Spleen (tissue), 11 donors: ENCODE measurements around the gene SLC25A34. TPM values are rescaled to one million over a fixed set of nuclear protein-coding genes. Genes with fewer than 3 reads are reported as not detected.
A peak's percentile ranks its signal among the peaks of the same experiment; 100 is the strongest.

Source experiments
- DNase-seq: peaks from one replicate; pipeline ENCODE4 v3.0.0-alpha.2; 2020
- H3K27ac ChIP-seq, 8 donors: fragments of 200-600 bp; sonication (generic) in 7 of 8; 1 replicate in 4 of 8; 2 replicates in 4 of 8; pipeline versions ENCODE4 v1.5.0 to v1.8.0; 2016 to 2021; ENCODE audit warnings: inconsistent platforms in 4 of 8, mild to moderate bottlenecking in 4 of 8, moderate library complexity in 1 of 8
- H3K27me3 ChIP-seq, 7 donors: fragments of 200-600 bp; sonication (generic) in 6 of 7; replicated peaks in 1 of 7; 1 replicate in 4 of 7; 2 replicates in 3 of 7; pipeline versions ENCODE4 v1.5.0 to v1.8.0; 2016 to 2021; ENCODE audit warnings: inconsistent platforms in 3 of 7, mild to moderate bottlenecking in 1 of 7
- H3K36me3 ChIP-seq, 6 donors: fragments of 200-600 bp; sonication (generic) in 5 of 6; 1 replicate in 4 of 6; 2 replicates in 2 of 6; pipeline versions ENCODE4 v1.5.0 to v1.8.0; 2016 to 2021; ENCODE audit warnings: inconsistent platforms in 2 of 6
- H3K4me1 ChIP-seq, 6 donors: fragments of 200-600 bp; sonication (generic) in 5 of 6; 1 replicate in 3 of 6; 2 replicates in 3 of 6; pipeline versions ENCODE4 v1.5.0 to v1.8.0; 2016 to 2021; ENCODE audit warnings: inconsistent platforms in 3 of 6
- H3K4me3 ChIP-seq, 8 donors: fragments of 200-600 bp; sonication (generic) in 7 of 8; 1 replicate in 4 of 8; 2 replicates in 4 of 8; pipeline versions ENCODE4 v1.5.0 to v1.8.0; 2016 to 2021; ENCODE audit warnings: inconsistent platforms in 4 of 8, mild to moderate bottlenecking in 4 of 8, moderate library complexity in 2 of 8
- H3K9me3 ChIP-seq, 8 donors: fragments of 200-600 bp; sonication (generic) in 7 of 8; 1 replicate in 4 of 8; 2 replicates in 4 of 8; pipeline versions ENCODE4 v1.5.0 to v1.8.0; 2016 to 2021; ENCODE audit warnings: inconsistent platforms in 4 of 8
- POLR2A ChIP-seq, 3 donors: fragments of 450-650 bp; IDR thresholded peaks; one replicate each; pipeline ENCODE4 v1.5.1; 2017; ENCODE audit warnings: antibody characterized with exemption in 3 of 3, mild to moderate bottlenecking in 1 of 3
- POLR2AphosphoS5 ChIP-seq, 3 donors: sonication (generic); formaldehyde crosslinking; IDR thresholded peaks; one replicate each; pipeline ENCODE4 v1.5.1; 2017; ENCODE audit warnings: antibody characterized with exemption in 3 of 3
- WGBS, 5 donors: extraction: QIAGEN DNeasy Blood & Tissue Kit in 3 of 5; methylation state at CpG; one replicate each; pipeline versions ENCODE4 v1.1.5 to v1.1.7; 2013 to 2018; 5-methylcytosine and 5-hydroxymethylcytosine counted together
- intact Hi-C: fragments of 100-400 bp; cut with DNase I; formaldehyde crosslinking; loops from one replicate; pipeline ENCODE4 v1.15.0; 2023; ENCODE audit warnings: low total_unique reads
- polyA plus RNA-seq, 3 donors: library from polyadenylated mRNA; stranded (reverse); fragments of 200-250 nt; gene quantifications; one replicate each; pipeline ENCODE4 v1.2.1, GENCODE V29; 2013
- total RNA-seq, 7 donors: library from RNA; depleted of rRNA in 3 of 7; stranded (reverse); fragments of >200 nt in 3 of 7; fragmentation: NEBNext Ultra II Directional in 4 of 7; extraction: Animal tissue kit (Norgen Biotek cat#: 25700) in 4 of 7; gene quantifications; one replicate each; pipeline versions ENCODE4 v1.1.0 to v1.2.1, GENCODE V29; 2016 to 2021
- TF ChIP-seq, protein P1 (sequence below), 11 experiments: fragments of 200-600 bp in 7 of 11; fragments of 450-650 bp in 4 of 11; sonication (generic) in 4 of 11; IDR thresholded peaks in 8 of 11; conservative IDR thresholded peaks in 3 of 11; 1 replicate in 7 of 11; 2 replicates in 4 of 11; pipeline versions ENCODE4 v1.4.0 to v1.8.0; 2016 to 2021; ENCODE audit warnings: antibody characterized with exemption in 11 of 11, inconsistent platforms in 4 of 11, mild to moderate bottlenecking in 1 of 11
- donor health status: healthy with polysubstance abuse.
- donor health status: DM: no; HTN: no; CAD: no; lungs with moderate emphysema.
- donor health status: DM: no; HTN: no; CAD: no.
- donor health status: Bipolar disorder and iron deficiency.
- donor health status: healthy.
- donor health status: DM: no; HTN: no; CAD: no.
- donor health status: DM: yes; HTN: yes; CAD: no.

Gene SLC25A34
- total and polyA plus RNA-seq, 10 donors: 0.77 to 3.7 (median 2.5) TPM

GRCh38 chr1:15702722-15703550 is 33.1 kb upstream of the SLC25A34 start:
- TF ChIP-seq POLR2A (IDR thresholded peaks at IDR 0.05): no peak
- DNase-seq: no peak
- peaks cover 0 to 43% (median 9%) of the 10 kb centered on the region in 6 donors for H3K36me3 ChIP-seq
- no peaks in the 10 kb centered on the region for H3K27me3 ChIP-seq
- H3K4me1 ChIP-seq: peaks cover 11 to 92% (median 56%) of the 10 kb centered on the region in 6 donors
- H3K9me3 ChIP-seq: peaks cover 0 to 4% (median 0%) of the 10 kb centered on the region in 8 donors
- WGBS, 5 donors: 78 to 83% (median 81%) methylated on average over 15 to 19 of the region's 19 CpGs
- intact Hi-C loops: no loop called here
- no peak overlapping the region for H3K4me3 ChIP-seq
- peak overlapping the region; percentile 53 to 84 (median 76) for H3K27ac ChIP-seq

GRCh38 chr1:15703562-15703961 is 32.5 kb upstream of the SLC25A34 start:
- Histone ChIP-seq H3K9me3 (peaks cover 0 to 4% (median 0%) of the 10 kb centered on the region in 8 donors), H3K36me3 (peaks cover 0 to 43% (median 9%) of the 10 kb centered on the region in 6 donors), H3K4me3 (no peak overlapping the region), H3K27me3 (no peaks in the 10 kb centered on the region), H3K4me1 (peaks cover 11 to 91% (median 52%) of the 10 kb centered on the region in 6 donors), H3K27ac (peak overlapping the region; percentile 53 to 84 (median 76))
- 53 to 74% (median 69%) methylated on average over 9 of the region's 9 CpGs for WGBS, 5 donors
- intact Hi-C loops: no loop called here
- no peak for DNase-seq
- peak; percentile 51 to 79 (median 65) for TF ChIP-seq POLR2AphosphoS5 (IDR thresholded peaks at IDR 0.05)
- TF ChIP-seq, protein P1, sequence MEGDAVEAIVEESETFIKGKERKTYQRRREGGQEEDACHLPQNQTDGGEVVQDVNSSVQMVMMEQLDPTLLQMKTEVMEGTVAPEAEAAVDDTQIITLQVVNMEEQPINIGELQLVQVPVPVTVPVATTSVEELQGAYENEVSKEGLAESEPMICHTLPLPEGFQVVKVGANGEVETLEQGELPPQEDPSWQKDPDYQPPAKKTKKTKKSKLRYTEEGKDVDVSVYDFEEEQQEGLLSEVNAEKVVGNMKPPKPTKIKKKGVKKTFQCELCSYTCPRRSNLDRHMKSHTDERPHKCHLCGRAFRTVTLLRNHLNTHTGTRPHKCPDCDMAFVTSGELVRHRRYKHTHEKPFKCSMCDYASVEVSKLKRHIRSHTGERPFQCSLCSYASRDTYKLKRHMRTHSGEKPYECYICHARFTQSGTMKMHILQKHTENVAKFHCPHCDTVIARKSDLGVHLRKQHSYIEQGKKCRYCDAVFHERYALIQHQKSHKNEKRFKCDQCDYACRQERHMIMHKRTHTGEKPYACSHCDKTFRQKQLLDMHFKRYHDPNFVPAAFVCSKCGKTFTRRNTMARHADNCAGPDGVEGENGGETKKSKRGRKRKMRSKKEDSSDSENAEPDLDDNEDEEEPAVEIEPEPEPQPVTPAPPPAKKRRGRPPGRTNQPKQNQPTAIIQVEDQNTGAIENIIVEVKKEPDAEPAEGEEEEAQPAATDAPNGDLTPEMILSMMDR (IDR thresholded peaks at IDR 0.05 in 8 of 11, conservative IDR thresholded peaks at IDR 0.05 in 3 of 11): no peak

GRCh38 chr1:15704526-15705183 is 31.4 kb upstream of the SLC25A34 start:
- peak overlapping the region in 6 of 8 donors; percentile 73 to 84 (median 76) for H3K27ac ChIP-seq
- no peaks in the 10 kb centered on the region for H3K9me3 ChIP-seq
- no peak overlapping the region for H3K4me3 ChIP-seq
- peak in 1 of 3 donors; percentile 14 for TF ChIP-seq POLR2AphosphoS5 (IDR thresholded peaks at IDR 0.05)
- no peak for TF ChIP-seq POLR2A (IDR thresholded peaks at IDR 0.05)
- TF ChIP-seq, protein P1 (IDR thresholded peaks at IDR 0.05 in 8 of 11, conservative IDR thresholded peaks at IDR 0.05 in 3 of 11): no peak
- H3K4me1 ChIP-seq: peaks cover 11 to 95% (median 48%) of the 10 kb centered on the region in 6 donors
- intact Hi-C loops: no loop called here
- WGBS, 5 donors: 87 to 92% (median 90%) methylated on average over 17 of the region's 17 CpGs
- H3K27me3 ChIP-seq: no peaks in the 10 kb centered on the region
- peaks cover 0 to 43% (median 9%) of the 10 kb centered on the region in 6 donors for H3K36me3 ChIP-seq
- DNase-seq: no peak

GRCh38 chr1:15705184-15705566 is 30.9 kb upstream of the SLC25A34 start:
- peak overlapping the region in 2 of 8 donors; percentile 4 to 74 for H3K27ac ChIP-seq

More at GRCh38 chr1:15705184-15705566, 30.9 kb upstream of the SLC25A34 start:
- Histone ChIP-seq H3K27me3 (no peaks in the 10 kb centered on the region), H3K9me3 (no peaks in the 10 kb centered on the region), H3K4me3 (no peak overlapping the region), H3K36me3 (peaks cover 0 to 43% (median 9%) of the 10 kb centered on the region in 6 donors), H3K4me1 (peaks cover 11 to 91% (median 46%) of the 10 kb centered on the region in 6 donors)
- TF ChIP-seq, protein P1 (IDR thresholded peaks at IDR 0.05 in 8 of 11, conservative IDR thresholded peaks at IDR 0.05 in 3 of 11): no peak
- no peak for TF ChIP-seq POLR2A (IDR thresholded peaks at IDR 0.05)
- no peak for TF ChIP-seq POLR2AphosphoS5 (IDR thresholded peaks at IDR 0.05)
- intact Hi-C loops: no loop called here
- no peak for DNase-seq
- WGBS, 5 donors: 94 to 97% (median 97%) methylated on average over 11 of the region's 11 CpGs
